Activated CD4-positive, alpha-beta T cell treated with anti-CD3 and anti-CD28 coated beads, Interleukin-2, Interleukin-6, amounts not matched to agents 100 ng/mL and 50 ng/mL, durations not matched to agents 16 hours and 8 hours (primary cell): Measurements from ENCODE around the gene MYO18A.

Source experiments
- DNase-seq: peaks from one replicate; pipeline ENCODE4 v3.0.0-alpha.2; 2020

The MYO18A gene

DNA sequence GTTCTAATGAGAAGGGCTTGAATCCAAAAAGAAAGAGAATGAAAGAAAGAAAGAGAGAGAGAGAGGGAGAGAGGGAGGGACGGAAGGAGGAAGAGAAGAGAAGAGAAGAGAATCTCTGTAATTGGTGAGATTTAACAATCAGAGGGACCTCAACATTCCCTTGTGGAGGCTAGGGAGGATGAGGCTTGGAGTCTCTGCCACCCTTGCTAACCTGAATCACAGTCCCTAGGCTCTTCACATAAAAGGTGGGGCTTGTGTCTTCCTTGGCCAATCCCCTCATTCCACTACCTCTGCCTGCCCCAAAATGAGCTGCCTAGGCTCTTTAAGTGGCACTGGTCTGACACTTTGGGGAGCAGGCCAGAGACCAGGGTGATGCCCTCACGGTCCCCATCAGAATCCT is 107.2 kb downstream of the MYO18A start:
- DNase-seq = no peak

DNA sequence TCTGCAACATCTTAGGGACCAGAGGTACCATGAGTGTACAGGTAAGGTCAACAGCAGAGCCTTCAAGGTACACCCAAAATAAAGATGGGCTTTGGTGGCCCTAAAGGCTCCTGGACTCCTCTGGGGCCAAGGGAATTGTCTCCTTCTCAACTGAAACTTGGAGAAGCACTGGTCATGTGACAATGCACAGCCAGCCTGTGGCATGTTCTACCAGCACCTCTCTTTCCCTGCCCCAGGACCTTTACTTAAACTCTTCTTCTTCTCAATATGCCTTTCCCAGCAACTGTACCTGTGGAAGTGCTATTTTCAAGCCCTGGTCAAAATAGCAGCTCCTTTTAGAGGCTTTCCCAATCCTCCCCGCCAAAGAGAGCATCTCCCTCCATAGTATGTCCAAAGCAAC is 108.9 kb downstream of the MYO18A start:
- DNase-seq = no peak

DNA sequence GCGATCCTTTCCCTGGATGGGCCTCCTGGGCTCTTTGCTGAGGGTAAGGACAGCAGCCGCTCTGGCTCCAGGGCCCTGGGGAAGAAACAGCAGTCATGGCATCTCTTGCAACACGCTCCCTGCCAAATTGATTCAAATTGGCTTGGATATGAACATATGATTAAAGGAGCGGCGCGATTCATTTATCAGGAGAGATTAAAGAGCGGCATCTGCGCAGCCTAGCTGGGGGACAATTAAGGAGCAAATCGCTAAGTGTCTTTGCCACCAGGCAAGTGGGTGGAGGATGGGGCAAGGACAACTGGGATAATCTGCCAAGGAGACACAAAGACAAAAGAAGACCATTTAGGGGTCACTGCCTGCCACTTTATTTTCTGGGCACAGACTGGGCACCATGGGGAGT is 109.4 kb downstream of the MYO18A start:
- no peak for DNase-seq

DNA sequence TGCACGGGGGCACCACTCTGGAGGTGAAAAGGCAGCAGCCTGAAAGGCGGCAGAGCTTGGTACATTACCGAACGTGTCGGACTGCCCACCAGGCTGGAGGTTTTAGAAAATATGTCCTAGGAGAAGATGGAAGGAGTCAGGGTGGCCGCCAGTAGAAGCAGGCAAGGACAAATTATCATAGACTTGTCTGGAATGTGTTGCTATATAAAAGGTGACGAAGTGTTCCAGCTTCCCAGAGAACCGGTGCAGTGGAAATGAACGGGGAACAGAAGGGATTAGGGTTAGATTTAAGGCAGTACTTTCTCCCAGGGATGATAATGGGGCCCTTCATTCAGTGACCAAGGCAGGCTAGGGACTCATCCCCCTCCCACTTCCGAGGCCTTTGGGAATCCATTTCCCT is 109.9 kb downstream of the MYO18A start:
- no peak for DNase-seq

DNA sequence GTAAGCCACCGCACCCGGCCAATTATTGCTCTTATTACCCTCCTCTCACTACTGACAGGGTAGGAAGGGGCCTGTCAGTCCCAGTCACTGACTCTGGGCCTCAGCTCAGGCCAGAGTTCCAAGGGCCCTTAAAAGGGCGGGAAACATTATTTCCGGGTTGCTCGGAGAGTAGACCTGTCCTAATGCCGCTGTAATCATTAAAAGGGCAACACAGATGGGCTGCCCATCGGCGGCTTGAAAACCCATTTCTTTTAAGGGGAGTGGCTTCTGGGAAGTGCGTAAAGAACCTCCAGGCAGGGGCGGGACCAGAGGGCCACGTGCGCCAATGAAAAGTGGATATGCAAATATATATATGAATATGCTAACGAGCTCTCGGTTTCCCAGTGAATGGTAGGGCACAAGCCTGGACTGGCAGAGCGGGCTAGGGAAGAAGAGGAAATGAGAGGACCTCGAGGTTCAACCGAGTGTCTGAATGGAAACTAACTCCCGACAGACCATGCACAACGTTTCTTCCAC is 110.6 kb downstream of the MYO18A start:
- no peak for DNase-seq

DNA sequence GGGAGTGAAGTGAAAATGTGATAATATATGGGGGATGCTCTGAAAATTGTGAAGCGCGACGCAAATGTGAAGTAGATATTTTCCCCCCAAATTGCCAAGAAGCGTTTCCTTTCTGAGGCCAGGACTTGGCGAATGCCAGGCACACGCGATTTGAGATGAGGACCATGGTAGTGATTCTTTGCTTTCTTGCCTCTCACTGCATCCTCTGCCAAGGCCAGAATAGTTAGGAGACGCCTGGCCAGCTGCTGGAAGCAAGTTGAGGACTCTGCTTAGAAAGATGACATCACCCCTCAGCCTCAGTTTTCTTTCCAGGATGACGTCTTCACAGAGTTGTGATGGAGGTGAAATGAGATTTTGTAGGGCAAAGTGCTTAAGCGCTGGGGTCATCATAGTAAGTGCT is 111.4 kb downstream of the MYO18A start:
- DNase-seq = no peak

DNA sequence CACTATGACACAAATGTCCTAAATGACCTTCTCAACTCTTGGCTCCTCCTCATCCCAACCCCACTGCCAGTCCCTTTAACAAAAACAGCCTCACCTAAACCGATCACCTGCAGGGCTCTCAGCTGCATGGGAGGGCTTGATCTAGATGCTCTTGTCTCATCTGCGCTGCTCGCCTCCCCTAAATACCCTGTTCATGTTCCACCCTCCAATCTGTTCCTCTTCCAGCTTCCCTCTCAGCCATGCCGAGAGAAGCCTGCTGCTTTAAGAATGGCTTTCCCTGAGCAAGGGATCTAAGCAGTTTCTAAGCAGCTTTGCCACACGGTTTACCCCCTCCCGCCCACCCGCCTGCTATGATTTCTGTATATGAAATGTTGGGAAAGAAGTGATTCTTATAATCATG is 113.6 kb downstream of the MYO18A start:
- no peak for DNase-seq

DNA sequence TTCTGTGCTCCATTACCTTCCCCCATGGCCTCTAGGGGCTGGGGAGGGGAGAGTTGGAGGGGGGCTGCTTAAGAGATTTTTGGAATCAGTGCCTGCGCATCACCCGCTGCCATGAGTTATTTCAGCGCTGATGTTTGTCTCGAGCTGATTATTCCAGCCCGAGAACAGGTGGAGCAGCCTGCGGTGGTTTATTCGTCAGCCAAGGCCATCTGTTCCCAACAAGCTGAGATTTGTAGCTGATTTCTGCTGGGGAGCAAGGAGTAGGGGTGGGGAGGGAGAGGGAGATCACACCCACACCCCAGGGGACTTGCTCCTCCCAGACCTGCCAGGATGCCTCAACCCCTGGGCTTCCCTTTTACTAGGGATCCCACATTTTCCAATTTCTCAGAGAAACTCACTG is 114.2 kb downstream of the MYO18A start:
- no peak for DNase-seq

DNA sequence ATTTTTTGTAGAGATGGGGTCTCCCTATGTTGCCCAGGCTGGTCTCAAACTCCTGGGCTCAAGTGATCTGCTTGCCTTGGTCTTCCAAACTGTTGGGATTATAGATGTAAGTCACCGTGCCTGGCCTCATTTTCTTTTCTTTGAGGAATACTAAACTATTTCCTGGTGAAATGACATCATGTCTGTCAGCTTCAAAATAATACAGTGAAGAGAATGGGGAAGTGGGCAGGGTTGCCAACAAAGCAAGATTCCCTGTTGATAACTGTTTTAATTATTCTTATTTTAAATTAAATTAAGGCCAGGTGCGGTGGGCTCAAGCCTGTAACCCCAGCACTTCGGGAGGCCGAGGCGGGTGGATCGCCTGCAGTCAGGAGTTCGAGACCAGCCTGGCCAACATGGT is 116.2 kb downstream of the MYO18A start:
- no peak for DNase-seq

DNA sequence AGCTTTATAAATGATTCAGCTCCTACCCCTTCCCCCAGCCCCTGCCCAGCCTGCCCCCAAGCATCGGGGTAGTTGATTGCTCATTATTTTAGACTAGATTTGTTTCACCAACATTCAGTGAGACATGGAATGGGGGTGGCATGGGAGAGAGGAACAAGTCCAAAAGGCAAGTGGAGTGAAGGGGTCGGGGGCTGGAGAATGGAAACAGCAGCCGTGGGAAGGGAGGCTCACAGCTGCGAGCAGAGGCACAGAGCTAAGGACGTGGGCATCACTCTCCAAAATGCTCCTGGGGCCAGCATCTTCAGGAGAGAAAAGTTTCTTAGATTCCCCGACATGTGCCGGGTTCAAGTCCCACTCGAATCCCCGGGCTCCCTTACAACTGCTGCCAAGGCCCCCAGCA is 118.0 kb downstream of the MYO18A start:
- DNase-seq = no peak

DNA sequence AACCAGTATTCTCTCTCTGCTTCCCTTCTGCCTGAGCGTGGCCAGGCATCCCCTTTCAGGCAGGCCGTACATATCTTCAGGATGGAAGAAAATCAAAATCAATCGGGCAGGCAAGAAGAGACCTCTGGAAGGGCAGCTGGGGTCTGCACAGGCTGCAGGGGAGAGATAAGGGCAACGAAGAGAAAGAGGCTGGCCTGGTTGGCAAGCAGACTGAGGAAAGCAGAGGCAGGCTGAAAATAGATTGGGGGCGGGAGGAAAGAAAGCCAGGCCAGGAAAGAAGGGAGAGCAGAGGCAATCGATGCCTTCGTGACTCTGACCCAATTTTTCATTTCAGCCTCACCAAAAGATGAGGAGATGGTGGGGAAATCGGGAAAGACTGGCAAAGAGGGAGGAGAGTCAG is 119.2 kb downstream of the MYO18A start:
- DNase-seq = no peak

DNA sequence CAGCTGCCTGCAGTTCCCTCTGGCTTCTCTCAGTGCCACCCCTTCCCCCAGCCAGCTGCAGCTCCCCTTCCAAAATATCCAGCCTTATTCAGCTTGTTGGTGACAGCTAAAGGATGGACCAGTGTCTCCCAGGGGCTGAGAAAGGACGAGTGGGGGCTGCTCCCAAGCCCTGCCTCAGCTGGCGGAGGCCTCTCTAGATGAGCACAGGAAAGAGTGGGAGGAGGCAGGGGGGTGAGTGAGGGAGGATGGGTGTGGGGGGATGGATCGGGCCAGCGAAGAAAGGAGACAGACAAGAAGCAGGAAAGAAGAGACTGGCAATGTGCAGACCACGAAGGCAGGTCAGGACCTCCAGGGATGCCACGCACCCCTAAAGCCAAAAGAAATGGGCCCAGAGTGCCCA is 119.7 kb downstream of the MYO18A start:
- no peak for DNase-seq

DNA sequence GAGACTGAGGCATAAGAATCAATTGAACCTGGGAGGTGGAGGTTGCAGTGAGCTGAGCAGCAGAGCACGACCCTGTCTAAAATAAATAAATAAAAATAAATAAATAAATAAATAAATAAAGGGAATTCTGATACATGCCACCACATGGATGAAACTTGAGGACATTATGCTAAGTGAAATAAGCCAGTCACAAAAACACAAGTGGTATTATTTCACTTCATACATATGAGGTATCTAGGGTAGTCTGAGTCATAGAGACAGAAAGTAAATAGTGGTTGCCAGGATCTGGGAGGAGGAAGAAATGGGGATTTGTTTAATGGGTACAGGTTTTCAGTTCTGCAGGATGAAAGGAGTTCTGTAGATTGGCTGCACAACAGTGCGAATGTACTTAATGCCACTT is 120.9 kb downstream of the MYO18A start:
- DNase-seq = no peak

DNA sequence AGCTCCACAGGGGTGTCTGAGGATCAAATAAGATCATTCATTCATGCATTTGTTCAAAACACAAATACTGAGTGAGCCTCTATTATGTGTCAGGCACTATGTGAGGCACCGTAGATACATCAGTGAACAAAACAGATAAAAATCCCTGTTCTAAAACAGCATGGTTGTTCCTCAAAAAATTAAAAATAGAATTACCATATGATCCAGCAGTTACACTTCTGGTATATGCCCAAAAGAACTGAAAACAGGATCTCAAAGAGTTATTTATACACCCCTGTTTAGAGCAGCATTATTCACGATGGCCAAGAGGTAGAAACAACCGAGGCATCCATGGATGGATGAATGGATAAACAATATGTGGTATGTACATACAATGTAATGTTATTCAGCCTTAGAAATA is 121.8 kb downstream of the MYO18A start:
- DNase-seq = no peak

DNA sequence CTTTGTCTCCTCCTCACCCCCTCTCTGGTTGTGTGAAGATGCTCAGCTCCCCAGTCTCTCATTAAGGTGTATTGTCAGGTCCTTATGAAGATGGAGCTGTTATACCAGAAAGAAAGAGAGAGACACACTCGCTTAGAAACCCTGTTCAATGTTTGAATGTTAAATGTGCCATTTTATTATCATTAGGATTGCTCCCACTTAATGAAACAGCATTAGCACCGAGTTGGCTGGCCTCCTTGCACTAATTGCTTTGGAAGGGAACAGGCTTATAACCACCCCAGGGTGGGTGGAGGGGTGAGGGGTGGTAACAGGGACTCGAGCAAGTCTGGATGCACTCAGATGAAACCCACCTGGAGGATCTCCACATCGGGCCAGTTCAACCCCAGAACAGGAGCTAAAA is 122.8 kb downstream of the MYO18A start:
- no peak for DNase-seq

DNA sequence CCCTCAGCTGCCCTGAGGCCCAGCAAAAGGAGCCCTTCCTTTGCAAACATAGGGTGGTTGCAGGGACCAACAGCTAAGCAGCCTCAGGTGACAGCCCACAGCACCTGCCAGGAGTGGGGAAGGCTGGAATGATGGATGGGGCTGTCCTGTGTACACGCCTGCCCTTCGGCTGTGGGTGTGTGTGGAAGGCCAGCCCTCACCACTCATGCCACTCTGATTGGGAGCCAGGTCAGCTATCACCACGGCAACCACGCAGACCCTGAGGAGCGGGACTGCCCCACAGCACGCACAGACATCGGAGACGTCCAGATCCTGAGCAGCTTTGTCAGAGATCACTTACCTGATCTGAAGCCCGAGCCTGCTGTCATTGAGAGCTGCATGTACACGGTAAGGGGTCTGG is 125.4 kb downstream of the MYO18A start:
- DNase-seq = no peak

DNA sequence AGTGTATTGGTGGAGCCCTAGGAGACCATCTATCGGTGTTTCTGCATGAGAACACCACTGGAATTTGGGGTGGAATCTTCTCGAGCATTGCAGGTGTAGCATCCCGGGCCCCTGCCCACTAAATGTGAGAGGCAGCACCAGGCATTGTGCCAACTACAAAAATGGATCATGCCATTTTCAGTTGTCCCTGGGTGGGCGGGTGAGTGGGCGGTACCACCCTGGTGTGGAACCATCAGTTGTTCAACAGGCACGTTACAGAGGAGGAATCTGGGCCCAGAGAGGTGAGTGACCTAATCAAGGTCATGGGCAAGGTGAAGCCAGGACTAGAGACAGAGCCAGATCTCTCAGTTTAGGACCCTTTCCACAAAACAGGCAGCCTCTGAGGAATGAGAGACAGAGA is 128.5 kb downstream of the MYO18A start:
- no peak for DNase-seq

DNA sequence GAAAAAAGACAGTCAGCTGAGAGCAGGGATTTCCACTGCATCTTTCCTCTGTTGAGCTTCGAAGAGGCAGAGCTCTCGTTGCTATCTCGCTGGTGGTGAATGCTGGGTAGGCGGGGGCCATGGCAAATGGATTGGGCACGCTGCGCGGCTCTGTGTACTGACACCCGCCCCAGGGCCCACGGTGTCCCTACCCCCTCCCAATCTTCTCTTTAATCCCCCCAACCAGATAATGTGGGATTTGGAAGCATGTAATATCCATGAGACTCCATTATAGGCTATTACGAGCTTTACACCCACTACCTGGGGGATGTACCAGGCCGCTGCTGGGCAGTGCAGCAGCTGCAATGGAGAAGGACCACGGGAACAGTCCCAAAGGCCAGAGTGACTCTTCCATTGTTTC is 129.0 kb downstream of the MYO18A start:
- no peak for DNase-seq

DNA sequence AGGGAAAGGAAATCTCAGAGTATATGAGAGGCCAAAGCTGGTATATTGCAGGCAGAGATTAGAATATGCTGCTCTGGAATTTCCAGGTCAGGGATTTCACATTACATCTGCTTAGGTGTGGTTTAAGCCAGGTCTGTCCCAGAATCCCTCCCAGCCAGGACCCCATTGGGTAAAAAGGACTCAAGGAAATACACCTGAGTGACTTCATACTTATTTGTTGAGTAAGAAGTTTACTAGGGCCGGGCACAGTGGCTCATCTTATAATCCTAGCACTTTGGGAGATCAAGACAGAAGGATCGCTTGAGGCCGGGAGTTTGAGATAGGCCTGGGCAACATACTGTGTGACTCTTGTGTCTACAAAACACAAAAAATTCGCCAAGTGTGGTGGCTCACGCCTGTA is 130.0 kb downstream of the MYO18A start:
- no peak for DNase-seq

DNA sequence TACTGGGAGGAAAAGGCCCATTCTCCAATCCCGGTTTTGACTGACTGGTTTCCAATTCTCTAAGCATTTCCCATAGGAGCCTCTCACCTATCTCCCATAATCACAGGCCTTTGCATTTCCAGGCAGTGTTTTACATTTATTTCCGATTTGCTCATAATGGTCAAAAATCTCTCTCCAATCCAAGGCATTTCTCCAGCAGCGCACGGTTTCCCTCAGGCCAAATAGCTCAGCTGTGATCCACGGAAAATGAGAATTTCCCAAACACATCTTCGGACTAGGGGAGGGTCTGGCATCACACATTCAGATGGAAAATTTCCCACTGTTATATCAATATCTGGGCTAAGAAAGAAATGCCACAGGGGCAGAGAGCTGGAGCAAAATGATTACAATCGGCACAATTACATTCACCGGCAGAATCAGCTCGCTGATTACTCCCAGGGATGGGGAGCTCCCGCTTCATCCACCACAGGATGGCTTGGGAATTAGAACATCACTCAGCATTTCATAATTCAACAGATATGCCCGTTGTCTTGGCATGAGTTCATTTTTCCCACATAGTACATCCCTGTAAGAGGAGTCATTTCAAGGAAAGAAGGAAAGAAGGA is 130.6 kb downstream of the MYO18A start:
- no peak for DNase-seq

DNA sequence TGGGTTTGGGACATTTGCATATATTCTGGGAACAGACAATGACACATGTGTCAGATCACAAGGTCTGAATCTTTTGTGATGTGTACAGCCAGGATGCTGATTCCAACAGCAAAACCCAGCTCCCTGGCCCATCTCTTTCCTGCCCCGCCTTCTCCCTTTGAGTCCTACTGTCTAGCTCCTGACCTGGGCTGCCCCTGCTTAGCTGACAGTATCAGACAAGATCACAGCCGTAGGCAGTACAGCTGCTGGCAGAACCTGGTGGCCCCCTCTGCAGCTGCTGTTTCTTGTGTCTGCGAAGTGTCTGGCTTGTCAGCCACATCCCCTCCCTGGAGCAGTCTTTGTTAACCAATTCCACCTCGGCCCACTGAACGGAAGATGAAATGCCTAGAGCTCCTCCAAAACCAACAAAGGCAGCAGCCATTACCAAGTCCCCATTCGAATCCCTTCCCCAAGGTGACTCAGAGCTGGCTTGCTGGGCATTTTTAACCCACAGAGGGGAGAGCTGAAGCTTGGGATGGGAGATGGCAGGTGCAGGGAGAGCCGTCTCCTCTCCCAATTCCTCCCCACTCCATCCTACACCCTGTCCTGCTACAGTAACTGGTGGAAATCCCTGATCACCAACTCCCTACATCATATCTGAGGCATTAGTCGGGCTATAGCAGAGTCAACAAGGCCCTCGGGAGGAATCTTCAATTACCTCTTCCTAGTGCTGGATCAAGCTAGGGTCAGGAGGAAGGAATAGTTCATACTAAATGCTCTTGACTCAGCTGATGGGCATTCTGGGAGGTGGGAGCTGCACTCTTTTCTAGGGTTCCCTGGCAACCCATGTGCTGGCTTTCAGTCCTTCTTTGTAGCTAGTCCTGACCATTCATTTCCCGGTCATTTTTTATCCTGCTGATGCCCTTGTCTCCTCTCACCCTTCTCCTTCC is 131.5 kb downstream of the MYO18A start:
- DNase-seq = no peak

DNA sequence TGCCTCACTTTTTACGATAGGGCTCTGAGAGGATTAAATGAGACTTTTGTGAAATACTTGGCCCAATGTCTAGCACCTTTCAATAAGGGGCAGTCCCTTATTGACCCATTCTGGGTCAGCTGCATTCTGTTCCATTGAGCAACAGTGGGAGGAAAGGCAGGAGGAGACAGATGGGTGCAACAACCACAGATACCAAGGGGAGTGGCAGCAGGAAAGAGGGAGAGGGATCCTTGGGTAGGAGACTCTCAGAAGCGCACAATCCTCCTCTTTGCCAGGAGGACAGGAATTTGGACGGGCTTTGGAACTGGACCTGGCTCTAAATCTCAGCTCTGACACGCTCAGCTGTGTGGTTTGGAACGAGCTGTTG is 133.7 kb downstream of the MYO18A start:
- no peak for DNase-seq

DNA sequence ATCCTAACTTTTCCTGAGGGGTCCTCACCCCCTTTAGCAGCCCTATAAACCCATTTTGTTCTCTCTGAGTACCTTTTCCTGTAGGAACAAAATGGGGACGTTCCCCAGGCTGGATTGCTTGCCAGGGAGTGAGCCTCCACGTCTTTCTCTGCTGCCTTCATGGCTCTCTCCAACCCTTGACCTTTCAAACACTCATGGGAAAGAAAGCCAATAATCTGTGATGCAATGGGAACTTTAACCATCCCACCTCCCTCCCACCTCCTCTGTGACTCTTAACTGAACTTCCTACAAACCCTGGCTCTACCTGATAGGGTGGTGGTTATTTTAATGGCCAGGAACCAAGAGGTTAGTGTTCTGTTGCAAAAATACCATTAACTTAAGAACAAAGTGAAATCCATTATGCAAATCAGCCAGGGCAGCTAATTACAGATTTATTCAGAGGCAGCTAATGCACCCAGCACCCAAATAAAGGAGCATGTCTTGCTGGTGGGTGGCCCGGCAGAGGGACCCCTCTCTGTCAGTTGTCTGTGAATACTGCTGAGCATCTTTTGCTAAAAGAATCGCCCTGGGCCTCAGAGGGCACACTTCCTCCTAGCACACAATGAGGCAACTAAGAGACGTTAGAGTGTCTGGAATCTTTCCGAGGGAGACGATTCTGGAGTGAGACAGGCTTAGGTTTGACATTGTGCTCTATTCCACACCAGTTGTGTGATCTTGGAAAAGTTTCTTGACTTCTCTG is 134.3 kb downstream of the MYO18A start:
- no peak for DNase-seq

DNA sequence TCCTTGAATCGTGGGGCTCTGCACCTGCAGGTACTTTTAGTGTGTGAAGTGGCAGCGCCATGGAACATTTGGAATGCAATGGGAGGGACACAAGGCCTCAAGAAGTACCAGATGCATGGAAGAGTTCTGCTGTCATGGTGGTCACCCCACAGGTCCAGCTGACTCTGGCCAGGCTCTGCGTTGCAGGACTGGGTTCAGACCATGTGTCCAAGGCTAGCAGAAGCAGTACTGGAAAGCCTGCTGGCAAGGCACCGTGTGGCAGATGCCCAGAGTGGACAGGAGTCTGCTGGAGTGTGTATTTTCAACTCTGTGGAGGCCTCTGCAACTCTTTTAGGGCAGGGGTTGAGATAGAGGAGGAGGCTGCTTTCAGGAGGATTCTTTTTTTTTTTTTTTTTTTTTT is 135.2 kb downstream of the MYO18A start:
- no peak for DNase-seq
